Renal cortical epithelial cell (primary cell): ENCODE results near the gene CLEC2B. TPM values are rescaled to one million over a fixed set of nuclear protein-coding genes. Genes with fewer than 3 reads are reported as not detected.

Experiments
- DNase-seq: peaks from one replicate; pipeline ENCODE4 v3.0.0-alpha.2; 2011; ENCODE audit warnings: low read depth
- total RNA-seq: library from RNA; depleted of rRNA; stranded (reverse); fragments of >200 nt; gene quantifications from 2 replicates; pipeline ENCODE4 v1.2.3, GENCODE V29; 2014

The CLEC2B gene
- total RNA-seq, 1 donor from 2014 or later = 0.10 TPM

DNA sequence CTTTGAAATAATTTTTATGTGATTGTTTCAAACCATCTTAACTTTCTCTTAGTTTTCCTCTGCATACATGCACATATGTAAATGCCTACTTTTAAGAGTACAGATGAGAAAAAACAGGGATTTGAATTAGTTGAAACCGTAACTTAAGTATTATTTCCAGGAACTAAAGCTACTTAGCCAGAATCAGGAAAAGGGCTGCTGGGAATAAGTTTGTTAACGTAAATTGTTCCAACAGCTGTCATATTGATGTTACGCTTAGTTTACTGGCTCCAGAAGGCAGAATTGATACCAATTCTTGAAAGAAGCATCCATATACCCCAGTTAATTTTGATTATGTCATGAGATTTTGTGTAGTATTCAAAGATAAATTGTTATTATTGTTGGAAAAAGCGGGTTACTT is 59.8 kb downstream of the CLEC2B start:
- no peak for DNase-seq

DNA sequence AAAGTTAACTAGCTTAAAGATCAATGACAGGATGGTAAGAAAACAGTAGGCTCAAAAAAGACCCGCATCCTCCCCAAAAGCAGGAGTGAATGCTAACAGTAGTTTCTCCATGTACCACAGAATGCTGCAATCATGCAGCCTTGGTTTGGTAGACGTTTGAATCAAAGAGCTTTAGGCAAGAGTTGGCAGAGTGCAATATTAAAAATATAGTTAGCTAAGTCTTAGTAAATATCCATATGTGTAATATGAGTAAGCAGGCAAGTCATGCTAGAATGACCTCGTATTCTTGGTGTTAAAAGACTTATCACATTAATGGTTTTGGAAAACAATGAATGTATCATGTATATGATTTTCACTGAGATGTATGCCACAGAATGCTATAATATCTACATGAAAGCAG is 60.6 kb downstream of the CLEC2B start:
- no peak for DNase-seq

DNA sequence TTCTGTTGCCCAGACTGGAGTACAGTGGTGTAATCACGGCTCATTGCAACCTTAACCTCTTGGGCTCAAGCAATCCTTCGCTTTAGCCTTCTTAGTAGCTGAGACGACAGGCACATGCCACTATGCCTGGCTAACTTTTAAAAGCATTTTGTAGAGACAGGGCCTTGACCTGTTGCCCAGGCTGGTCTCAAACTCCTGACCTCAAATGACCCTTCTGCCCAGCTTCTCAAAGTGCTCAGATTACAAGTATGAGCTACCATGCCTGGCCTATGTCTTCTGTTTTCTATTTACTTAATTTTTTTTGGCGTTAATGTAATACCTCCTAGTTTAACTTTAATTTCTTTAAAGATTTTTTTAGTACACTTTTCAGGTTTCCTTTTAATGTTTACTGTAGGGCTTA is 62.4 kb downstream of the CLEC2B start:
- no peak for DNase-seq

DNA sequence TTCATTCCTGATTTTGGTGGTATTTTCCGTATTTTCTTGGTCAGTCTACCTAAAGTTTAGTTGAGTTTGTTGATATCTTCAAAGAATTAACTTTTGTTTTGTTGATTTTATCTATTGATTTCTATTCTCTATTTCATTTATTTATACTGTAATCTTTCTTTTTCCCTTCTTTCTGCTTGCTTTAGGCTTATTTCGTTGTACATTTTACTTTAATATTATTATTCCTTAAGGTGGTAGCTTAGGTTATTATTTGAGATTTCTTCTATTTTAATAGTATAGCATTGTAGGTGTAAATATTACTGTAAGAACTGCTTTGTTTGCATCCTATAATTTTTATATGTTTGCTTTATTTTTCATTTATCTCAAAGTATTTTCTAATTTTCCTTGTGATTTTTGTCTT is 63.3 kb downstream of the CLEC2B start:
- no peak for DNase-seq

Other genes with a start within 250 kb of the CLEC2B start
- gene CLEC2D, start 199.6 kb downstream of the CLEC2B start, total RNA-seq = 1.2 and 2.2 TPM in 2 replicates
- not detected in 2 replicates for gene CLECL1, start 136.3 kb downstream of the CLEC2B start, total RNA-seq
- 0.25 and 1.2 TPM in 2 replicates for gene CD69, start 108.5 kb downstream of the CLEC2B start, total RNA-seq
- gene KLRF1, start 41.9 kb downstream of the CLEC2B start, total RNA-seq = 0.15 and 1.4 TPM in 2 replicates
- gene KLRF2, start 12.1 kb upstream of the CLEC2B start, total RNA-seq = not detected in 2 replicates
- not detected in 2 replicates for gene CLEC2A, start 63.0 kb upstream of the CLEC2B start, total RNA-seq
- gene CLEC12A, start 102.1 kb upstream of the CLEC2B start, total RNA-seq = not detected in 2 replicates
- not detected in 2 replicates for gene CLEC1B, start 129.8 kb upstream of the CLEC2B start, total RNA-seq
- gene CLEC12B, start 141.3 kb upstream of the CLEC2B start, total RNA-seq = not detected in 2 replicates
- gene CLEC9A, start 161.3 kb upstream of the CLEC2B start, total RNA-seq = not detected in 2 replicates
- gene CLEC1A, start 229.6 kb upstream of the CLEC2B start, total RNA-seq = not detected in 2 replicates